ENCODE data around the gene COL26A1.

DNA sequence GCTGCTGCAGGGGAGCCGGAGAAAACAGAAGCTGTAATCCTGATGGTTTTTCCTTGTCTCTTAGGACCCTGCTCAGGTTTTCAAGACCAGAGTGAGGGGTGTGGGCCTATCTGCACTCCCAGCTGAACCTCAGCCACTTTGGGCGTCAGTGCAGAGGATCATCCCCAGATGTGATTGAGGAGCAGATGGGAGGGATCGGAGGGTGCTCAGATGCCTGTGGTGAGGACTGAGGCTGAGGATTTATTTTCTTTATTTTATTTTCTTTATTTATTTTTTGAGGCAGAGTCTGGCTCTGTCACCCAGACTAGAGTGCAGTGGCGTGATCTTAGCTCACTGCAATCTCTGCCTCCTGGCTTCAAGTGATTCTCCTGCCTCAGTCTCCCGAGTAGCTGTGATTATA is 13.9 kb downstream of the COL26A1 start:
- TF ChIP-seq, protein P1, sequence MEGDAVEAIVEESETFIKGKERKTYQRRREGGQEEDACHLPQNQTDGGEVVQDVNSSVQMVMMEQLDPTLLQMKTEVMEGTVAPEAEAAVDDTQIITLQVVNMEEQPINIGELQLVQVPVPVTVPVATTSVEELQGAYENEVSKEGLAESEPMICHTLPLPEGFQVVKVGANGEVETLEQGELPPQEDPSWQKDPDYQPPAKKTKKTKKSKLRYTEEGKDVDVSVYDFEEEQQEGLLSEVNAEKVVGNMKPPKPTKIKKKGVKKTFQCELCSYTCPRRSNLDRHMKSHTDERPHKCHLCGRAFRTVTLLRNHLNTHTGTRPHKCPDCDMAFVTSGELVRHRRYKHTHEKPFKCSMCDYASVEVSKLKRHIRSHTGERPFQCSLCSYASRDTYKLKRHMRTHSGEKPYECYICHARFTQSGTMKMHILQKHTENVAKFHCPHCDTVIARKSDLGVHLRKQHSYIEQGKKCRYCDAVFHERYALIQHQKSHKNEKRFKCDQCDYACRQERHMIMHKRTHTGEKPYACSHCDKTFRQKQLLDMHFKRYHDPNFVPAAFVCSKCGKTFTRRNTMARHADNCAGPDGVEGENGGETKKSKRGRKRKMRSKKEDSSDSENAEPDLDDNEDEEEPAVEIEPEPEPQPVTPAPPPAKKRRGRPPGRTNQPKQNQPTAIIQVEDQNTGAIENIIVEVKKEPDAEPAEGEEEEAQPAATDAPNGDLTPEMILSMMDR (IDR thresholded peaks at IDR 0.05), result no peak
- no peak for TF ChIP-seq POLR2A (IDR thresholded peaks at IDR 0.05)

All from lower leg skin (tissue), 3 donors.